Activated naive CD4-positive, alpha-beta T cell treated with anti-CD3 and anti-CD28 coated beads, Interleukin-2, amount 10 ng/mL, durations not matched to agents 7 days and 5 days (primary cell): ENCODE data around the gene GP1BA.

Experiments used
- CTCF ChIA-PET: fragments of 350-600 bp; sonication (Branson Sonifier 250); formaldehyde crosslinking; loops from one replicate; lab custom pipeline; 2021; ENCODE audit warnings: antibody characterized with exemption; lab: Charles Lee
- DNase-seq: peaks from one replicate; pipeline ENCODE4 v3.0.0-alpha.2; 2020
- H3K27ac Mint-ChIP-seq: one replicate; pipeline ENCODE4 v1.8.0; 2021; ENCODE audit warnings: mild to moderate bottlenecking, moderate library complexity, mixed read lengths
- H3K27me3 Mint-ChIP-seq: one replicate; pipeline ENCODE4 v1.8.0; 2021; ENCODE audit warnings: mild to moderate bottlenecking, mixed read lengths
- H3K36me3 Mint-ChIP-seq: one replicate; pipeline ENCODE4 v1.8.0; 2021; ENCODE audit warnings: mixed read lengths
- H3K4me1 Mint-ChIP-seq: one replicate; pipeline ENCODE4 v1.8.0; 2021; ENCODE audit warnings: mixed read lengths
- H3K4me3 Mint-ChIP-seq: one replicate; pipeline ENCODE4 v1.8.0; 2021; ENCODE audit warnings: mild to moderate bottlenecking, moderate library complexity, mixed read lengths
- H3K9me3 Mint-ChIP-seq: one replicate; pipeline ENCODE4 v1.8.0; 2021; ENCODE audit warnings: mixed read lengths

GP1BA gene

DNA sequence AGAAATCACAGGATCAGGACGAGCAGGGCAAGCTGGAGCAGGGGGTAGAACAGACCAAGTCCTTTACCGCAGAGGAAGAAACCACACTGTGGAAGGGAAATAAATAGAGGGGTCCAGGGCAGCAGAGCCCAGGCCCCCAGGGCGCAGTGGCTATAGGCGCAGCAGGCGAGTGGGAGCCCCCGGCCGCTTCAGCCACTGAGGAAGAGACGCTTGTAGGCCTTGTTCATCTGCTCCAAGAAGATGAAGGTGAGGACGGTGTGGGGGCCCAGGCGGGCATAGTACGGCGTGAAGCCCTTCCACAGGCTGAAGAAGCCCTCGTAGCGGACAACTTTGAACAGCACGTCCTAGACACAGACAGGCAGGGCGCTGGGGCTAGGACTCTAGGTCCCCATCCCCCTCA lies 5.5 kb downstream of the GP1BA start:
- no peak for DNase-seq
- CTCF ChIA-PET, result no interaction called here
- H3K9me3 Mint-ChIP-seq, result no peaks in the 10 kb centered on the region
- H3K4me1 Mint-ChIP-seq, result peaks cover 51% of the 10 kb centered on the region
- no peak overlapping the region for H3K27ac Mint-ChIP-seq
- no peak overlapping the region for H3K4me3 Mint-ChIP-seq
- peaks cover 12% of the 10 kb centered on the region for H3K27me3 Mint-ChIP-seq
- peaks cover 57% of the 10 kb centered on the region for H3K36me3 Mint-ChIP-seq

DNA sequence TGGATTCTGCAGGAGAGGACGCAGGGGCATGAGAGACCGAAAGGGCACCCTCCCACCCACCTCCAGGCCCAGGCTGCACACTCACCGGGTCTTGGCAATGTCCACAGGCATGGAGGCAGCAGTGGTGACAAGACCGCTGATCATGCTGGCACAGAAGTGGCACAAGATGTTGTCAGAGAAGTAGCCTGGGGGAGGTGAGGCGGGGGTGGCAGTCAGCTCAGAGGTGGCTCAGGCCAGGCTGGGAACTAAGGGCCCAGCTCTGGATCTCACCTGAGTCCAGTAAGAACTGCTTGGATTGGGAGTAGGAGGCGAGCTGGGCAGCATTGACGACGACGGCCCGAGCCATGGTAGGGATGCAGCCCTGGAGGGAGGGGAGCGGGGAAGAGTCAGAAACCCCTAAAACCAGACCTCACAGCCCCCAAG lies 6.0 kb downstream of the GP1BA start:
- DNase-seq, result no peak
- Mint-ChIP-seq H3K4me3 (peak overlapping the region; percentile 92), H3K9me3 (no peaks in the 10 kb centered on the region), H3K36me3 (peaks cover 63% of the 10 kb centered on the region), H3K27me3 (peaks cover 12% of the 10 kb centered on the region), H3K4me1 (peaks cover 57% of the 10 kb centered on the region), H3K27ac (peak overlapping the region; percentile 79)
- CTCF ChIA-PET, result interaction anchor here (2.6 kb wide), 2 partner anchors 29 kb away, joined by 9 to 15 read pairs; partner anchors contain the start of gene SPAG7

DNA sequence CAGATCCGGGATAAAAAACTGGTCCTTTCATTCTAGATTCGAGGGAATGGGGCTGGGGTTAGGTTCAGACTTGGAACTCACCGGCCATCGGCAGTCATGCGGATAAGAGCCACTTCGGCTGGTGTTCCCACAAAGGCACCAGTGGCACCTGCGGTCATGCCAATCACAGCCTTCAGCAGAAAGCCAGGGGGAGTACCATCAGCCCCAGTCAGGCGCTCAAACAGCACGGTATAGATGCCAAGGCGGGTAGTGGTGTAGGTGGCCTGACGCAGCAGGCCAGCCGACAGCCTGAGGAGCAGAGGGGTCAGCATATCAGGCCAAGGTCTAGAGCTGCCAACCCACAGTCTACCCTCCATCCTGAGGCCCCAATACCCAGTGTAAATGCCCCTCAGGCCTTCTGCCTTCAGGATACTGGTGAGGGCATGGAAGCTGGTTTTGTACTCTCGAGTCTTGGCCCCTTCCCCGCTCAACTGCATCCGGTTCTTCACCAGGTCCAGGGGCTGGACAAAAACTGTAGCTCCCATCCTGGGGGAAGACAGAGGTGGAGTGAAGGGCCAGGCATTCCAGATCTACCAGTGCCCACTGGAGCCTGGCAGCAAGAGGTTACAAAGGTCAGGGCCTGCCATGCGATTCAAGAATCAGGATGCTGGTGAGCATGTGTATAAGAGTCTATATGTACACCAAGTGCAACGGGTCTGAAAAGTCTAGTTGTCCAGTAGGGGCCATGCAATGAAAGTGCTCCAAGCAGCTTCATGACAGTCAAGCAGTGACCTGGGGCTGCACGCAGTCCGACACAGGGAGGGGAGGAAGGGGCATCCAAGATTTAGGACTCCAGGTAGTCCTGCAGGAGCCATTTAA lies 6.8 kb downstream of the GP1BA start:
- H3K36me3 Mint-ChIP-seq, result peaks cover 64% of the 10 kb centered on the region
- no peak for DNase-seq
- CTCF ChIA-PET, result interaction anchor here (1.0 to 2.6 kb wide), 3 partner anchors 29 to 48 kb away, joined by 3 to 15 read pairs (median 9); partner anchors contain the start of genes CAMTA2 and SPAG7
- H3K27me3 Mint-ChIP-seq, result peaks cover 10% of the 10 kb centered on the region
- peaks cover 58% of the 10 kb centered on the region for H3K4me1 Mint-ChIP-seq
- peak overlapping the region; percentile 92 for H3K4me3 Mint-ChIP-seq
- H3K27ac Mint-ChIP-seq, result peak overlapping the region; percentile 98
- no peaks in the 10 kb centered on the region for H3K9me3 Mint-ChIP-seq

DNA sequence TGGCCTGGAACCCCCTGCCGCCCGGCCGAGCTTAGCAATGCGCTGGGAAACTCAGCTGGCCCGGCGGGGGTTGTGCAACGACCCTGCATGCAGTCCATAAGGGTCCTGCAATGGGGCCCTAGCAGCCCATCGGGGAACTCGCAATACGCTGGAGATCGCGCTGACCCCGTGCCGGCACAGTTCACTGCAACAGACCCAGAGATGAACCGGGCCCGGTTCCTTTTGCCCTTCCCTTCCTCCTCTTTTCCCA lies 7.4 kb downstream of the GP1BA start:
- peak overlapping the region; percentile 92 for H3K4me3 Mint-ChIP-seq
- CTCF ChIA-PET, result interaction anchor here (1.0 to 2.6 kb wide), 4 partner anchors 26 to 48 kb away, joined by 3 to 15 read pairs (median 6); partner anchors contain the start of genes CAMTA2 and SPAG7
- peaks cover 68% of the 10 kb centered on the region for H3K36me3 Mint-ChIP-seq
- H3K9me3 Mint-ChIP-seq, result no peaks in the 10 kb centered on the region
- peaks cover 58% of the 10 kb centered on the region for H3K4me1 Mint-ChIP-seq
- H3K27ac Mint-ChIP-seq, result peak overlapping the region; percentile 98
- no peak for DNase-seq
- peaks cover 5% of the 10 kb centered on the region for H3K27me3 Mint-ChIP-seq

DNA sequence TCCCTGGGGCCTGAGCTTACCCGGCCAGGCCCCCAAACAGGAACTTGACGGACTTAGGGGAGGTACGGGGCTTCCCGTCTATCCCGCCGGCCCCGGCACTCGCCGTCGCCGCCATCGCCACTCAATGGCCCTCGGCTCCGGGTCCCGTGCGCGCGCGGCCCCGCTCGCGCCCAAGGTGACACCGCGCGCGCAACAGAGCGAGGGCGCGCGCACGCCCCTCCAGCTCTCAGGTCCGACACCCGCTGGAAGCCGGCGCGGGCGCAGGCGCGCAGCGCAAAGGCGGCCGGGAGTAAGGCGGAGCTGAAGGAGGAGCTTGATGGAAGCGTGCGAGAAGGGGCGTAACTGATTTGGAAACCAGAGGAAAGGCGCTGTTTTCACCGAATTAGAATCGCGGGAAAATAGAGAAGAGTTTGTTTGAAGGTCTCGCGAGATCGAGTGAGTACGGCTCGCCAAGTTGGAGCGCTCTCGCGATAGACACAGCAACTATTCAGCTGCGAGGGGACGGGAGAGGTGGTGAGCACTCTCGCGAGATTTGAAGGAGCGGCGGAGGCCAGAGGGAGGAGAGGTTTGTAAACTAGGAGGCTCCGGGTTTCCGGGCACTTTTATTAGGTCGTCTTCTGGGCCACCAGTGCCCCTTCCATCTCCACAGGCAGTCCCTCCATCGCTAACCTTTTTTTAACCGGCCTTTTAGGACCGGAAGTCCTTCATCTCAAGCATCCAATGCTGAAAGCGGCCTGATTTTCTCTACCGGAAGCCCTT lies 7.9 kb downstream of the GP1BA start, which contains the start of the genes RNF167 and SLC25A11:
Gene RNF167, plus strand, starts transcription at position 473 of the 759 bp plus-strand sequence. CDS start 642 bp downstream, outside the sequence.
Gene SLC25A11, minus strand, starts transcription at position 251 of the 759 bp plus-strand sequence. Its CDS starts 136 bp downstream, at position 115.
- peak within 1 kb of the TSS; percentile 92 for H3K4me3 Mint-ChIP-seq
- peak; percentile 98 for DNase-seq
- H3K9me3 Mint-ChIP-seq, result no peaks in the 10 kb centered on the region
- peaks cover 4% of the 10 kb centered on the region for H3K27me3 Mint-ChIP-seq
- H3K27ac Mint-ChIP-seq, result peak within 1 kb of the TSS; percentile 98
- H3K4me1 Mint-ChIP-seq, result peaks cover 60% of the 10 kb centered on the region
- H3K36me3 Mint-ChIP-seq, result peaks cover 73% of the 10 kb centered on the region
- CTCF ChIA-PET, result interaction anchor here (1.0 to 2.6 kb wide), 4 partner anchors 26 to 47 kb away, joined by 3 to 15 read pairs (median 6); partner anchors contain the start of genes CAMTA2 and SPAG7

DNA sequence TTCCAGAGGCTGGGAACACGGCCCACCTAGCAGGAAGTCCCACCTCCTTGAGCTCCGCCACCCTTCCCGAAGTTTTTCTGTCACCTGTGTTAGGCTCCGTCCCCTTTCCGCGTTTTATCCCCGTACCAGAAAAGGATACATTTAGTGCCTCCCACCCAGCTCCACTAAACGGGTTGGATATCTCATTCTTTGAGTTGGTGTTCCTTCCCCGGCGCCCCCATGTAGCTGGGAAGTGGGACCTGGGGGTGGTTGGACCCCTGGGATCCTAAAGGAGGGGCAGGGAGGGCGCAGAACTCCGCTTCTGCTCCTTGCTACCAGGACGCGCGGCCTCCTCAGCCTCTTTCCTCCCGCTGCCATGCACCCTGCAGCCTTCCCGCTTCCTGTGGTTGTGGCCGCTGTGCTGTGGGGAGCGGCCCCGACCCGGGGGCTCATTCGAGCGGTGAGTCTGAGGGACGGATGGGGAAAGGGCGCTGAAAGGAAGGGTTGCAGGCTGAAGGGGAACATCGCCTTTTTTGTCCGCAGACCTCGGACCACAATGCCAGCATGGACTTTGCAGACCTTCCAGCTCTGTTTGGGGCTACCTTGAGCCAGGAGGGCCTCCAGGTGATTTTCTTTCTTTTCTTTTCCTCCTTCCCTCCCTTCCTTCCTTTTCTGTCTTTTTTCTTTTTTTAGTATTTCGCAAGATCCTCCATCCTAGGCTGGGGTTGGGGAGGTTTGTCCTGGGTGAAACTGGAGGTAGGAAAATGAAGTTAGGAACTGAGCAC lies 8.7 kb downstream of the GP1BA start:
- Mint-ChIP-seq H3K36me3 (peaks cover 80% of the 10 kb centered on the region), H3K4me3 (peak overlapping the region; percentile 92), H3K27ac (peak overlapping the region; percentile 98), H3K27me3 (peaks cover 4% of the 10 kb centered on the region), H3K9me3 (no peaks in the 10 kb centered on the region), H3K4me1 (peaks cover 68% of the 10 kb centered on the region)
- DNase-seq, result peak; percentile 71
- CTCF ChIA-PET, result interaction anchor here (0.6 to 2.6 kb wide), 4 partner anchors 25 to 40 kb away, joined by 3 to 15 read pairs (median 6); partner anchors contain the start of gene SPAG7

DNA sequence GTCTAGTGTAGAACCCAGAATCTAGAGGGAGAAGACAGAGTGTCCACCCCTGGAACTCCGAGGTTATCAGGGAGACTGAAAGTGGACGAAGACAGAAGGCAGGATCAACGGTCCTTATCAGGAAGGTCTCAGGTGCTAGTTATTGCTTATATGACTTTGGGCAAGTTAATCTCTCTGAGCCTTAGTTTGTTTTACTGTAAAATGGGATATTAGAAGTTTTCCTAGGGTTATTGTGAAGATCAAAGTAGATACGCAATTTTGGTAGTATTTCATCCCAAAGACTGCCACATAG lies 9.2 kb downstream of the GP1BA start:
- CTCF ChIA-PET, result no interaction called here
- H3K27me3 Mint-ChIP-seq, result peaks cover 4% of the 10 kb centered on the region

DNA sequence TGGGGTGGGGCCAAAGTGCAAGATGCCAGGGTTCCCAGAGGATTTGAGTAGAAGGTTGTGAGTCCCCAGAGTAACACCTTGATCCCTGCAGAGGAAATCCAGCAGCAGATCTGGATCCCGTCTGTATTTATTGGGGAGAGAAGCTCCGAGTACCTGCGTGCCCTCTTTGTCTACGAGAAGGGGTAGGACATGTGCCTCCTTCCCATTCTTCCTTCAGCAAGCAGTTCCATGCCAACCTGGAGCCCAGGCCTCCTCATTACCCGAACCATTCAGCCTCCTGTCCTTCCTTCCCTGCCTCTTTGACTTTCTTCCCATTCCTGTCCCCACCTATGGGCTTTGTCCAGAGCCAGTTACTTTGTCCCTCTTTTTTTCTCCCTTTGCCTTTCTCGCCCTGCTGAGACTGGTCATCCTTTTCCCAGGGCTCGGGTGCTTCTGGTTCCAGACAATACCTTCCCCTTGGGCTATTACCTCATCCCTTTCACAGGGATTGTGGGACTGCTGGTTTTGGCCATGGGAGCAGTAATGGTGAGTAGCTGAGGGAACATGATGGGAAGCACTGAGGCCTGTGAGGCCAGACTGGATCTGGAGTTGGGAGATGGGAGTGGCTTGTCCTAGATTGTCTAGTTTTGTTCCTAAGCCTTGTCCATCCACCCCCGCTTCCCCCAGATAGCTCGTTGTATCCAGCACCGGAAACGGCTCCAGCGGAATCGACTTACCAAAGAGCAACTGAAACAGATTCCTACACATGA lies 10.9 kb downstream of the GP1BA start:
- H3K27ac Mint-ChIP-seq, result peak overlapping the region; percentile 98
- CTCF ChIA-PET, result interaction anchor here (1.0 kb wide), 1 partner anchor 30 kb away, joined by 4 read pairs; no protein-coding TSS in a partner anchor
- DNase-seq, result no peak
- H3K36me3 Mint-ChIP-seq, result peaks cover 80% of the 10 kb centered on the region
- H3K9me3 Mint-ChIP-seq, result no peaks in the 10 kb centered on the region
- H3K4me1 Mint-ChIP-seq, result peaks cover 59% of the 10 kb centered on the region
- peak overlapping the region; percentile 92 for H3K4me3 Mint-ChIP-seq
- peaks cover 4% of the 10 kb centered on the region for H3K27me3 Mint-ChIP-seq

More for the DNA sequence above, 9.2 kb downstream of the GP1BA start:
- Mint-ChIP-seq H3K27ac (peak overlapping the region; percentile 98), H3K36me3 (peaks cover 82% of the 10 kb centered on the region), H3K4me3 (peak overlapping the region; percentile 92), H3K9me3 (no peaks in the 10 kb centered on the region), H3K4me1 (peaks cover 67% of the 10 kb centered on the region)
- no peak for DNase-seq

DNA sequence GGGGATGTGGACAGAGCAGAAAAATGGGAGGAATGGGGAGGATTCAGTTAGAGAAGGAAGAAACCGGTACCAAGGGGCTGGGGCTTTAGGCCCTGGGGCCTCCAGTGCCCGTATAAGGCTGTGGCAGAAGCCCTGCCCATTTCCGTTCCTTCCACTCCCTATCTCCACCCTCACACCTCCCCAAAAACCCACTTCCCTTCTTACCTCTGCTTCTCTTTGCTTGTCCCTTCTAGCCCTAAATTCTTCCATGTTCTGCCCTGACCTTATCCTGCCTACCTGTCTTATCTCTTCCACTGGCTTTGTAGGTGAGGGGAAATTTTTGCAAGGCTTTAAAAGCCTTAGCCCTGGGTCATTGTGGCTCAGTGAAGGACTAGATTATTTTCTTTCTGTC lies 12.1 kb downstream of the GP1BA start:
- Mint-ChIP-seq H3K27ac (peak overlapping the region; percentile 98), H3K4me1 (peaks cover 47% of the 10 kb centered on the region), H3K9me3 (no peaks in the 10 kb centered on the region), H3K27me3 (peaks cover 4% of the 10 kb centered on the region), H3K36me3 (peaks cover 71% of the 10 kb centered on the region), H3K4me3 (peak overlapping the region; percentile 92)
- peak; percentile 79 for DNase-seq
- CTCF ChIA-PET, result interaction anchor here (0.8 kb wide), 1 partner anchor 56 kb away, joined by 3 read pairs; no protein-coding TSS in a partner anchor

DNA sequence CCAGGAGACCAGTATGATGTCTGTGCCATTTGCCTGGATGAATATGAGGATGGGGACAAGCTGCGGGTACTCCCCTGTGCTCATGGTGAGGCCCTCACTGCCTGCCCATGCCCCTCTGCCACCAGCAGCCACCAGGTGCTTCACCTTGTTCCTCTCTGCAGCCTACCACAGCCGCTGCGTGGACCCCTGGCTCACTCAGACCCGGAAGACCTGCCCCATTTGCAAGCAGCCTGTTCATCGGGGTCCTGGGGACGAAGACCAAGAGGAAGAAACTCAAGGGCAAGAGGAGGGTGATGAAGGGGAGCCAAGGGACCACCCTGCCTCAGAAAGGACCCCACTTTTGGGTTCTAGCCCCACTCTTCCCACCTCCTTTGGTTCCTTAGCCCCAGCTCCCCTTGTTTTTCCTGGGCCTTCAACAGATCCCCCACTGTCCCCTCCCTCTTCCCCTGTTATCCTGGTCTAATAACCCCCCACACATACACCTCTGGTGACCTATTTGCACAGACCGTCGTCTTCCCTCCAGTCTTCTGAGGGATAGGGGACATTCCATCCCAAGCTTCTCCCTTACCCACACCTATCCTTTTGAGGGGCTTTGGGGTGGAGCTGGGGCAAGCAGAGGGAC lies 12.6 kb downstream of the GP1BA start:
- Mint-ChIP-seq H3K27me3 (peaks cover 4% of the 10 kb centered on the region), H3K4me1 (peaks cover 46% of the 10 kb centered on the region), H3K36me3 (peaks cover 70% of the 10 kb centered on the region), H3K4me3 (peak overlapping the region; percentile 92), H3K27ac (peak overlapping the region; percentile 98), H3K9me3 (no peaks in the 10 kb centered on the region)
- DNase-seq, result peak; percentile 53
- CTCF ChIA-PET, result interaction anchor here (0.8 kb wide), 1 partner anchor 57 kb away, joined by 3 read pairs; no protein-coding TSS in a partner anchor

DNA sequence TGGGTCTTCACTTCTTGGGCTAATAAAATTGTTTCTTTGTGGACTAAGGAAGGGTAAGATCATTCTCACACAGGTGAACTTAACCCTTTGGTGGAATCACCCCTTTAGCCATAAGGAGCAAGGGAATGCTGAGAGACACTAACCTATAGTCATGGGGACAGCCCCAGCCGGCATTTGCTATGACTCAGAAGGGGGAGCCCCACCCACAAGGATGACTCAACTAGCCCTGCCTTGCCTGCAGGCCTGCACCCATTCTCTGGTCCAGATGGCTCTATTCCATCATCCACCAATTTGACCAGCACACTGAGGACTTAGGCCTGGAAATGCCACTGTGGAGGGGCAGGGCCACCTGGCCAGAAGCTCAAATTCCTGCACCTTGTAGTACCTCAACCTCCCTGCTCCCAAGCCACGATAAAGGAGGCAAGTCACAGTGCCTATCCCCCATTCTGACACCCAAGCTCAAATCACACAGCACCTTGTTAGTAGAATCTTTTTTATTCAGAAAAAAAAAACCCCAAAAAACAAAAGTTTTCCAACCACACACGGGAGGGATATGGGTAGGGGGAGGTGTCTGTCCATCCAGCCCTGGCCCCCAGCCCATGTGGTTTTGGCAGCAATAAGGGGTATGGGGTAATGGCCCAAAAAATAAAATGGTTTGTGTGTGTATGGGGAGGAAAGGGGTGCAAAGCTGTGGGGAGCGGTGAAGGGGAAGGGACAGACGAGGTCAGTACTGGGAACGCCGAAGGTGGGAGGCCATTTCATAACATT lies 13.3 kb downstream of the GP1BA start:
- peak overlapping the region; percentile 92 for H3K4me3 Mint-ChIP-seq
- DNase-seq, result peak; percentile 86
- peak overlapping the region; percentile 98 for H3K27ac Mint-ChIP-seq
- no peaks in the 10 kb centered on the region for H3K9me3 Mint-ChIP-seq
- CTCF ChIA-PET, result interaction anchor here (0.7 to 1.7 kb wide), 3 partner anchors 9 to 293 kb away, joined by 3 to 10 read pairs (median 4); partner anchors contain the start of gene SPAG7
- H3K36me3 Mint-ChIP-seq, result peaks cover 67% of the 10 kb centered on the region
- H3K4me1 Mint-ChIP-seq, result peaks cover 48% of the 10 kb centered on the region
- no peaks in the 10 kb centered on the region for H3K27me3 Mint-ChIP-seq

DNA sequence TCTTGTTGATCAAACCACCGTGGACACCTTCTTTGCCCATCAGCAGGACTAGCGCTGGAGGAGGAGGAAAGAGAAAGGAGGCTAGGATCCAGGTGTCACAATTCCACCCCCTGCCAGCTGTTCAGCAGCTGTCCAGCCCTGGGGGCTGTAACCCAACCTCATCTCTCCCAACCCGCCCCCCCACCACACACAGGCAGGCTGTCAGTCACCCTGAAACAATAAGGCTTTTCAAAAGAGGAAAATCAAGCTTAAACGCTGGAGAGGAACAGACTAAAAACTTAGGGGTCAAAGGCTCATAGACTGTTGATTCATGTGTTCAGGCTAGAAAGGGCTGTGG lies 13.8 kb downstream of the GP1BA start:
- peaks cover 62% of the 10 kb centered on the region for H3K36me3 Mint-ChIP-seq
- peak overlapping the region; percentile 98 for H3K27ac Mint-ChIP-seq
- CTCF ChIA-PET, result interaction anchor here (0.7 to 1.7 kb wide), 3 partner anchors 9 to 292 kb away, joined by 3 to 10 read pairs (median 4); partner anchors contain the start of gene SPAG7

More for the DNA sequence above, 13.8 kb downstream of the GP1BA start:
- Mint-ChIP-seq H3K27me3 (no peaks in the 10 kb centered on the region), H3K9me3 (no peaks in the 10 kb centered on the region), H3K4me3 (peak overlapping the region; percentile 92), H3K4me1 (peaks cover 53% of the 10 kb centered on the region)
- no peak for DNase-seq
